NAMALWA (cell line): ENCODE measurements around the gene APOO.
"Not testable (repeated sequence)": the region's sequence is repeated elsewhere in the genome, so short reads cannot be mapped to it uniquely, and the experiment has no call there.

ENCODE experiments used
- DNase-seq: peaks from one replicate; pipeline ENCODE4 v3.0.0-alpha.2; 2015; ENCODE audit warnings: low spot score

APOO gene

DNA sequence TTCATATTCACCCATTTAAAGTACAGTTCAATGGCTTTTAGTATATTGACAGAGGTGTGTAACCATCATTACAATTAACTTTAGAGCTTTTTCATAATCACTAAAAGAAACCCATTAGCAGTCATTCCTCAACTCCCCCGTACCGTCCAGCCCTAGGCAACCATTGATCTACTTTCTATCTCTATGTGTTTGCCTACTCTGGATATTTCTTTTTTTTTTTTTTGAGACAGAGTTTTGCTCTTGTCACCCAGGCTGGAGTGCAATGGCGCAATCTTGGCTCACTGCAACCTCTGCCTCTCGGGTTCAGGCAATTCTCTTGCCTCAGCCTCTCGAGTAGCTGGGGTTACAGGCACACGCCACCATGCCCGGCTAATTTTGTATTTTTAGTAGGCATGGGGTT, 48.5 kb downstream of the APOO start:
- not testable (repeated sequence) for DNase-seq

DNA sequence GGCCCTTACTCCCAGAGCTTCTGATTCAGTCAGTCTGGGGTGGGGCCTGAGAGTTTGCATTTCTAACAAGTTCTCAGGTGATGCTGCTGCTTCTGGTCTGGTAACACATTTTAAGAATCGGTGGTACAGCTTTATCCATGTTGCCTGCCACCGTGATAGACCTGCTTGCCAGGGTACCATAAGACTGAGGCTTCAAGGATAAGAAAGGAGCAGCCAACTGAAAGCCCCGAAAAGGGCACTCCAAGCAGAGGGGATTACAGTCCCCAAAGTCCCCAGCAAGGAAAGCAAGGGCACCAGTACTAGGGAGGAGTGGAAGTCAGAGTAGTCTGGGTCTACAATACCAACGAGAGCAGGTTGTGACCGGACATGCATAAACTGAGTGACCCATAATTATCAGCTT, 49.8 kb downstream of the APOO start:
- DNase-seq, result no peak

DNA sequence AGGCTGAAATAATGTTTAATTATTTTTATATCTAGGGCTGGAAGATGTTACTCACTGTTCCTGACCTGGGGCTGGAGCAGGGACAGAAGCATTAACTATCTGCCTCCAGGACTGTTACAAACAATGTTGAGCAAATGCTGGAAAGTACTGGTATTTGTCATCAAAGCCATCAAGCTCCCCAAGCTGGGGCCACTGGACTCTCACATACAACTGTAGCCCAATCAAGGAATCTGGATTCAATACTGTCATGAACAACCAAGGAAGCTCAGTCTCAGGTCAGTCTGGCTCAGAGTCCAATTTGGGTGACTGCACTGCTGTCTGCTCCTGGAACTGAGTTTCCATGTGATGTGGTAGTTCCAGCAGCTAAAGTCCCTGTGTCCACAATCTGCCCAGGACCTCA, 50.4 kb downstream of the APOO start:
- DNase-seq, result no peak

DNA sequence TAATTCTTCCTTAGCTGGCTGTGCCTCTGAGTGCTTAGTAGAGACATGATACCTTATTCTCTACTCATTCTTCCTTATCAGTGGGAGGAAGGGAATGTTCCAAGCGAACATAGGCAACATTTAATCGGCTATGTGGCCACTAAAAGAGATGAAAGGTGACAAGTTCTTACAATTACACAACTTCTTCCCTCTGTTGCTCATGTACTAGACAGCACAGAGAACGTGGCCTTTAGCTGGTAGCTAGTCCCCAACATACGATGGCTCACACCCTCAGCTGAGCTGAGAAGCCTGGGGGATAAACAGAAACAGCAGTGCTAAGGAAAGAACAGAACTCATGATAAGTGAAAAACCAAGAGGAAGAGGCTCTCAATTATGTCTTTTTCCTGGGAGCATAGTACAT, 52.2 kb downstream of the APOO start:
- DNase-seq, result no peak

DNA sequence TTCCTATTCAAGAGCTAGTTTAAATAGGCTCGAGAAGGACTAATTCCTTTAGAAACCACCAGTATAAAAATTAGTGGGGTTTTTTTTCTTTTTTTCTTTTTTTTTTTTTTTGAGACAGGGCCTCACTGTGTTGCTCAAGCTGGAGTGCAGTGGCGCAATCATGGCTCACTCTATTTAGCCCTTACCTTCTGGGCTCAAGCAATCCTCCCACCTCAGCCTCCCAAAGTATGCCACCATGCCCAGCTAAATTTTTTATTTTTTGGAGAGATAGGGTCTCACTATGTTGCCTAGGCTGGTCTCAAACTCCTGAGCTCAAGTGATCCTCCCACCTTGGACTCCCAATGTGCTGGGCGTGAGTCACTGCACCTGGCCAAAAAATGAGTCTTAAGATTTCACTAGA, 52.8 kb downstream of the APOO start:
- DNase-seq, result no peak

DNA sequence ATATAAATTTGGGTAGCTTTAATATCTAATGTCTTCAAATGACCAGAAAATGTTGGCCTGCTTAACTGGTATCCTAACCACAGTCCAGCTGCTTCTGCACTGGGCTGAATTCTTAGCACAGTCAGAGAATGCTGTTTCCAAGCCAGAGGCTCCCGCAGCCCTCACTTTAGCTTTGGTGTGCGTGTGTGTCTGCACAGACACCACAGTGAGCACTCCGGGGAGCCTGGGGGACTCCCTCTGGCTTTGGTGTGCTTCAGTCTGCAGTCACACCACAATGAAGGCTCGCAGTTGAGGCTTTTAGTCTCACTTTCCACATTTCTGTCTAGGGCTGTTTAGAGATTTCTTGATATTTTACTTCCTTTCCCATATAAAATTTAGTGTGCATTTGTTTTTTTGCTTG, 53.6 kb downstream of the APOO start:
- no peak for DNase-seq

DNA sequence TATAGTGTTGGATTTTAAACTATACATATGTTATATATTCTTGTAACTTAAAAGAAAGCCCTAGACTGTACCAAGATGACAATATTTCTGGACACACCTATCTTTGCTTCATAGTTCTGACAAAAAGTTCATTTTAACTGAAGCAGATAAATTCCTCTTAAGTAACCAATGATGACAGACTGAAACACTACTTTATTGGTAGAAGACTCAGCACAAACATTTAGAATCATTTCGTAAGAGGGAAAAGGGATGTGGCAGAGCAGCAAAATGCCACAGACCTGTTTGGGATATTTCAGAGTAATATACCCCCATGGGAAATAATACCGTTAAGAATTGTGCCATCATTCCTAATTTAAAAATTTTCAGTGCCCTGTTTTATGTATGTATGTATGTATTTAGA, 56.2 kb downstream of the APOO start:
- no peak for DNase-seq

DNA sequence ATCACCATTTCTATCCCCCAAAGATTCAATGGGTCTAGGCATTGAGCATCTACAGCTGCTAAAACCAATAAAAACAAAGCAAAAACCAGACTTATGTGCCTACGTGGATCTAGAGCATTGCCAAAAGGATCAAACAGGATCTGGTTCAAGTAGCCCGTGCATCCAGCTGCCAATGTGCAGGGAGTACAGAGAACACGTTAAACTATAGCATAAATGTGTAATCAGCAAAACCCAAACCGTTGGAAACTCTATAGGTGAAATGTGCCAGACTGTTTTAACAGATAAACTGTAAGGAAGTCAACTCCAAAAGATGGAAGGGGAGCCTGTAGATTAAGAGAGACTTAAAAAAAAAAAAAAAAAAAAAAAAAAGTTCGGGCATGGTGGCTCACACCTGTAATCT, 58.5 kb downstream of the APOO start:
- no peak for DNase-seq

DNA sequence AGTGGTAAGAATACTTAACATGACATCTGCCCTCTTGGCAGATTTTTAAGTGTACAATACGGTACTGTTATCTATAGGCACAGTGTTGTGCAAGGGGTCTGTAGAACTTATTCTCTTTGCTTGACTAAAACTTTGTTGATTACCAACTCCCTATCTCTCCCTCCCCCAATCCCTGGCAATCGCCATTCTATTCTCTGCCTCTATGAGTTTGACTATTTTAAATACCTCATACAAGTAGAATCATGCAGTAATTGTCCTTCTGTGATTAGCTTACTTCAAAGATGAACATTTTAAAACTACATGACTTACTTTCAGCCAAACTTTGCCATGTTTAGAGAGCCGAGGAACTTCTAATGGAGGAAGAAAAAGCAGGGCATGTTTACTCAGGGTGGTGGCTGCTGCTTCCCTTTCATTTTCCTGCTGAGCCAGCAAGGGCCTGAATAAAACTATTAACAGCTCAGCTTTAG, 62.4 kb downstream of the APOO start:
- DNase-seq, result no peak

DNA sequence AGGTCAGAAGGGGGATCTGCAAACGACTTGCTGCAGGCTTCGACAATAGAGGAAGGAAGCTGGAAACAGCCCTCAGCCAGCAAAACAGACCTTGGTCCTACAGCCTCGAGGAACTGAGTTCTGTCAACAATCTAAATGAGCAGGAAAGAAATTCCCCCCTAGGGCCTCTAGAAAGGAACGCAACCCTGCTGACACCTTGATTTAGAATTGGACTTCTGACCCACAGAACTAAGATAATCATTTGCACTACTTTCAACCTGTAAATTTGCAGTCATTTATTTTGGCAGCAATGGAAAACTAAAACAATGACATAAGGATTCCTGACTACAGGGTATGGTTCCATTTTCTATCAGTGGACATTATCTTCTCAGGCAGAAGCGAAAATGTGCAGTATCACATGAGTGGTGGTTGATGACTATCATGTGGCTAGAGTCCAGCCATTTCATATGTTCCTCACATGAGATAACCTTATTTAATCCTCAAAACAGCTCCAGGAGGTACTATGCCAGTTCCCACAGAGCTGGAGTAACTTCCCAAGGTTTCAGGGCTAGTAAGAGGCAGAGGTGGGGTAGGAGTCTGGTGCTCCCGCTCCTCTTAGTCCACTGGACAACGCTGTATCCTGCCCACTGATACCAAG, 63.1 kb downstream of the APOO start:
- DNase-seq, result no peak

DNA sequence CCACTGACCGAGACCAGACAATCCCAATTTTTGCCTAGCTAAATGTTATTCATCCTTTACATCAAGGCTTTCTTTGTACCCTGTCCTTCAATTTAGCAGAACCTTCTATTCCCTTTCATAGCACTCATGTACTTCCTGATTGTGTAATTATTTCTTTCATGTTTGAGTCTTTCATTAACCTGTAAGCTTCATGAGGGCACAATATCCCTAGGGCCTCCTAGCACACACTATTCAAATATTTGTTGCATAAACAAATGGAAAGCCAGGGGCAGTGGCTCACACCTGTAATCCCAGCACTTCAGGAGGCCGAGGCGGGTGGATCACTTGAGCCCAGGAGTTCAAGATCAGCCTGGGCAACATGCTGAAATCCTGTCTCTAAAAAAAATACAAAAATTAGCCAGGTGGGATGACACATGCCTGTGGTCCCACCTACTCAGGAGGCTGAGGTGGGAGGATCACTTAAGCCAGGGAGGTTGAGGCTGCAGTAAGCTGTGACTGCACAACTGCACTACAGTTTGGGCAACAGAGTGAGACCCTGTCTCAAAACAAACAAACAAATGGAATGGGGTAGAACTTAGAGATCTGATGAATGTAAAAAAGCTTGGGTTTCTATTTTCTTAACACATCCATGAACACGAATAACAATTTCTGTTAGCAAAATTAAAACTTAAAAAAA, 65.8 kb downstream of the APOO start:
- DNase-seq, result no peak

DNA sequence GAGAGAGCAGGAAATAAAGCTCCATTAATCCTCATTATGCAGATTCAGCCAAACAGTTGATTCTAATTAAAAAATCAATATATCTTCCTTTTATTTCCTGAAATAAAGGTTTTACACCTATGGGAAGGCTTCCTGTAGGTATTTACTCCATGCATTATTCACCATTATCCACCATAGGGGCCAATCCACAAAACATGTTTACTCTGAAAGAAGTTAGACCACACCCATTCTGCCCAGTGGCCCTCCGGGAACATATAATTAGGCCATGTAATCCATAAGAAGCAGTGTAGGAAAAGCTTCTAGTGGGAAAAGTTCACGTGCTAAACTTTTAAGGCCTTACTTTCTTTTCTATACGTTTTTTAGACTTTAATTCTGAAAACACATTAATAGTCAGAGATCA, 67.1 kb downstream of the APOO start:
- no peak for DNase-seq

DNA sequence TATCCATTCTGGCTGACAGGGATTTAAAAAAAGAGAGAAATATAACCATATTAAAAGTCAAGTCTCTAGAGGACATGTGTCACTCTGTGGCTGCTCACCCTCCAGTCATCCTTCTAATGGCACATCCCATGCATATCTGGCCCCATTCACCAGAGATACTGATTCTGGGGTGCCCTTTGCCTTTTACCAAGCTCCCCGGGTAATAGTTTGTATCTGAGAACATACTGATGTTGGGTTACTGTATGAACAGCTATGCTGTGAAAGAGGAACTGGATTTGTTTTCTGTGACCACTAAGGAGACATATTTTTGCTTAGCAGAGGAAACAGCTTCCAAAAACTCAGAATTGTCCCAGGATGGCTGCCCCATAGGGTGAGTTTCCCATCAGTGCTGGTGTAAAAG, 68.8 kb downstream of the APOO start:
- DNase-seq, result peak; percentile 1

DNA sequence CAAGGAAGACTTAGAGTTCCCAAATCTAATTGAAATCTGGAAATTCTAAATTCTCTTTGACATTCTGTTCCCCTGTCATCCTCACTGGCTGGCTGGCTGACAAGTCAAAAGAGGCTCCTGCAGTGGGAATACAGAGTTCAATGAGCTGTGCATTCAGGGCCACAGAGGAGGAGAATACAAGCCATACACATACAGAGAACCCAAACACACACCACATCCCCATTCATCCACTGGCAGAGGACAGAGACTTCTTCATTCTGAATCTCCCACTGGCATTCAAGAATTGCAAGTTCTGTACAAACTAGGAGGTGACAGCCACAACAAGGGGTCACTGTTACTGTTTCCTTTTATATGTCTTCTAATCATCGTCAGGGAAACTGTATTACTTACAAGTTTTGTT, 75.0 kb downstream of the APOO start:
- DNase-seq, result no peak

DNA sequence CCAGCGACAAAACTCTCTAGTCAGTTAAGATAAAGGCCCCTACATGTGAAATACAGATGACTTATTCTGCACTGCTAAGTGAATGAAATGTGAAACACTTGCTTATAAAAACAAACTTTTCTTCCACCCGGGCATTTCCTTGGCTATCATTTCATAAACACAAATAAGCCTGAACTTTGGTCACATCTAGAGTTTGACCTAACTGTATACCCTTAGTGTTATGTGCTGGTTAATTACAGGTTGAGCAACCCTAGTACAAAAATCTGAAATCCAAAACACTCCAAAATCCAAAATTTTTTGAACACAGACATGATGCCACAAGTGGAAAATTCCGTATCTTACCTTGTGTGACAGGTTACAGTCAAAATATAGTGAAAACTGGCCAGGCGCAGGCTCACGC, 78.9 kb downstream of the APOO start:
- DNase-seq, result no peak

DNA sequence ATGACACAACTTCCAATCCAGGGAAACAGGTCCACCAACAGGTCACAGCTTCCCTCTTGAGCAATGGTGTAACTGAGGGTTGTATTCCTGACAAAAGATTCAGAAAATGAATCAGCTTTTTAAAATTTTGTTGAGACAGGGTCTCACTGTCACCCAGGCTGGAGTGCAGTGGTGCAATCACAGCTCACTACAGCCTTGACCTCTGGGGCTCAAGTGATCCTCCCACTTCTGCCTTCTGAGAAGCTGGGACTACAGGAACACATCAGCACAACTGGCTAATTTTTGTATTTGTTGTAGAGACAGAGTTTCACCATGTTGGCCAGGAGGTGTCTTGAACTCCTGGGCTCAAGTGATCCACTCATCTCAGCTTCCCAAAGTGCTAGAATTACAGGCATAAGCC, 81.1 kb downstream of the APOO start:
- DNase-seq, result no peak

DNA sequence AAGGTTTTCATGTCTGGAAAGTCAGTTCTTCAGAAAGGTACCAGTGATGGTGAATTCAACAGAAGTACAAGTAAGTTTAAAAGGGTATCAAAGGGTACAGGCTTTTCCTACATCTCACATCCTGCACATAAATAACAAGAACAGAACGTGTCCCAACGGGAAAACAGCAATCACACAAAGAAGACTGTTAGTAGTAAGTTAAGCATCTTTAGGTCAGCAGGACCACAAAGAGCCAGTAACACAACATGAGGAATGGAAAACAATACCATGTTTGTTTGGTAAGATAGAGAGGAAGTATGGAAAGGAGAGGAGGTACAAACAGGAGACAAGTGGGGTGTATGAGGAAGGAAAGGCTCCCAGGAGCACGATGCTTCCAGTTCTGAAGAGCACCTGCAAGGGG, 81.5 kb downstream of the APOO start:
- DNase-seq, result no peak

DNA sequence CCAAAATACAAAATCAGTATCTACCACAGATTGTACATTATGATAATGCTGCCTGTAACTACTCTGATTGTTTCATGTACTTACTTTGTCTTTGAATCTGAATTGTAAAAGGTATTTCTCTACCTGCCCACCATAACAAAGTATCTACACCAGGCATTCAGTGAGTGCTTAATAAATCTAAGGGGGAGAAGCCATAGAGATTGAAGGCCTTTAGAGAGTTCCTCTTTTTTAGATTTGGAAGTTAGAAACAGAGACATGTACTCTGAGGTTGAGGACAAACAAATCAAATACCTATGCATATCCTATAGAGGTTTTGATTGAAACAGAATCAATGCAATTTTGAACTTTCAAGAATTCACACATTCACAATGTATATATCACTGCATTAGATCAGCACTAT, 82.1 kb downstream of the APOO start:
- DNase-seq, result no peak

DNA sequence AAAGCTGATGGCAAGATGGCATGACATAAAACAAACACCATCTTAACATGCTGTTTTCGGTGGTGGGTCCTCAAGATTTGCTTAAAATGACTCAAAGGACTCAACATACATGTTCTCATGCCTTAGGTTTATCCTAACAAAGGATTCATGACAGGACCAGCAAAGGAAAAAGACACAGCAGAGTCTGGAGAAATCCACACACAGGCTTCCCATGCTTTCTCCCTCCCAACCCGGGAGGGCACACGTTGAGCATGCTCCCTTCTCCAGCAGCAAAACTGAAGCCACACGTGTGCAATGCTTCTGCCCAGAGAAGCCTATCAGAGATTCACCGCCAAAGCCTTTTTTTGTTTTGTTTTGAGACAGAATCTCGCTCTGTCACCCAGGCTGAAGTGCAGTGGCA, 84.9 kb downstream of the APOO start:
- no peak for DNase-seq

DNA sequence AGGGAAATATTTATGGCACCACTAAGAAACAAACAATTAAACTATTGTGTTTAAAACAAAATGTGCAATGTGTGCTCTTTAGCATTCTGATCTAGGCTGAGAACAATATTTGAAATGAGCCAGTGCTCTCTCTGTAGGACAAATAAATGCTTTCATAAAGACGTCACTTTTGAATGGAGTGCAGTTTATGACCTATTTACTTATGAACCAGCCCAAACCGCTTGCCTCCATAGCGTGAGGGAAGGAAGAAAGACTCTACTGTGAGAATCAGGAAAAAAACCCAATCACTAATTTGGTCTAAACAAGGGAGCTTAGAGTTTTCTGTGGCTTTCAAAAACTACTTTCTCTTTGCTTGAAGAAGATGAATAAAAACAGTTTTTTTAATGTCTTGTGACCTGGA, 85.3 kb downstream of the APOO start:
- no peak for DNase-seq

DNA sequence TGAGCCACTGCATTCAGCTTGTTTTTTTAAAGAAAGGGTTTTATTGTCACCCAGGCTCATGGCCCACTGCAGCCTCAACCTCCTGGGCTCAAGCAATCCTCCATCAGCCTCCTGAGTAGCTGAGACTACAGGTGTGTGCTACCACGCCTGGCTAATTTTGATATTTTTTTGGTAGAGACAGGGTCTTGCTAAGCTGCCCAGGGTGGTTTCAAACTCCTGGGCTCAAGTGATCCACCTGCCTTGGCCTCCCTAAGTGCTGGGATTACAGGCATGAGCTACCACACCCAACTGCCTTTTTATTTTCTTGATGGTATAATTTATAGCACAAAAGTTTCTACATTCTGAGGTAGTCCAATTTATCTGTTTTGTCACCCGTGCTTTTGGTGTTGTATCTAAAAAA, 85.9 kb downstream of the APOO start:
- DNase-seq, result no peak

DNA sequence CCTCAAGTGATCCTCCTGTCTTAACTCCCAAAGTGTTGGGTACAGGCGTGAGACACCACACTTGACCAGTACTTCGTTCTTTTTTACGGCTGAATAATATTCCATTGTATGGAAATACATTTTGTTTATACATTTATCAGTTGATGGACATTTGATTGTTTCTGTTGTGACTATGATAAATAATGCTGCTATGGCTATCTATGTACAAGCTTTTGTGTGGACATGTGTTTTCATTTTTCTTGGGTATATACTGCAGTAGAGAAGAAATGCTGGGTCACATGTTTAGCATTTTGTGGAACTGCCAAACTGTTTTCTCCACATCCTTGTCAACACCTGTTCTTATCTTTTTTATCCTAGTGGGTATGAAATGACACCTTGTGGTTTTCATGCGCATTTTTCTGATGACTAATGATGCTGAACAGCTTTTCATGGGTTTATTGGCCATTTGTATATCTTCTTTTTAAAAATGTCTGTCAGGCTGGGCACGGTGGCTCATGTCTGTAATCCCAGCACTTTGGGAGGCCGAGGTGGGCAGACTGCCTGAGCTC, 87.4 kb downstream of the APOO start:
- DNase-seq, result peak; percentile 2

DNA sequence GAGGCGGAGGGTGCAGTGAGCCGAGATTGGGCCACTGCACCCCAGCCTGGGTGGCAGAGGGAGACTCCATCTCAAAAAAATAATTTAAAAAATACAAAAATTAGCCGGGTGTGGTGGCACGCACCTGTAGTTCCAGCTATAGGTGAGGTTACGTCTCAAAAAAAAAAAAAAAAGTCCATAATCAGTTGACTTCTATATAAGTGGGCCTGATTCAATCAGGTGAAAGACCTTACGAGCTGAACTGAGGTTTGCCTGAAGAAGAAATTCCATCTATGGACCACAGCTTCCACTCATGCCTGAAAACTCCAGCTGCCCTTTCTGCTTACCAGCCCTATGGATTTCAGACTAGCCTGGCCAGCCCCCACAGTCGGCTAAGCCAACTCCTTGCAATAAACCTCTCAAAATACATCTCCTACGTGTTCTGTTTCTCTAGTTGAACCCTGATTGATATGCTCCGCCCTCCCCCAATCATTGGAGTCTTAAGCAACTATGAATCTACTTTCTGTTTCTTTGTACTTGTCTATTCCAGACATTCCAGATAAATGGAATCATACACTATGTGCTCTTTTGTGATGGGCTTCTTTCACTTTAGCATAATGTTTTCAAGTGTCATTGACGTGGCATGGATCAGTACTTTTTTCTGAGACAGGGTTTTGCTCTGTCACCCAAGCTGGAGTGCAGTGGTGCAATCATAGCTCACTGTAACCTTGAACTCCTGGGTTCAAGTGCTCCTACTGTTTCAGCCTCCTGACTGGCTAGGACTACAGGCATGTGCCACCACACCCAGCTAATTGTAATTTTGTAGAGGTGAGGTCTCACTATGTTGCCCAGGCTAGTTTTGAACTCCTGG, 88.1 kb downstream of the APOO start:
- DNase-seq, result no peak
